IPS-15b (cell line): ENCODE data around the gene CNGA3.
"Not testable (repeated sequence)": the region's sequence is repeated elsewhere in the genome, so short reads cannot be mapped to it uniquely, and the experiment has no call there.

ENCODE experiments used
- H3K27me3 ChIP-seq: one replicate; pipeline ENCODE4 v1.6.1; 2013; ENCODE audit warnings: low read length; ENCODE audit not compliant: control insufficient read depth, insufficient read depth
- H3K36me3 ChIP-seq: one replicate; pipeline ENCODE4 v1.6.1; 2013; ENCODE audit warnings: low read length; ENCODE audit not compliant: control insufficient read depth, insufficient read depth
- H3K4me1 ChIP-seq: one replicate; pipeline ENCODE4 v1.6.1; 2013; ENCODE audit warnings: mild to moderate bottlenecking, low read length; ENCODE audit not compliant: control insufficient read depth, insufficient read depth
- H3K4me3 ChIP-seq: one replicate; pipeline ENCODE4 v1.5.1; 2013; ENCODE audit warnings: low read depth, low read length
- H3K9ac ChIP-seq: one replicate; pipeline ENCODE4 v1.6.1; 2013; ENCODE audit warnings: low read depth, mild to moderate bottlenecking, low read length
- H3K9me3 ChIP-seq: one replicate; pipeline ENCODE4 v1.6.1; 2013; ENCODE audit warnings: mild to moderate bottlenecking, low read length; ENCODE audit not compliant: control insufficient read depth, insufficient read depth

CNGA3 gene

DNA sequence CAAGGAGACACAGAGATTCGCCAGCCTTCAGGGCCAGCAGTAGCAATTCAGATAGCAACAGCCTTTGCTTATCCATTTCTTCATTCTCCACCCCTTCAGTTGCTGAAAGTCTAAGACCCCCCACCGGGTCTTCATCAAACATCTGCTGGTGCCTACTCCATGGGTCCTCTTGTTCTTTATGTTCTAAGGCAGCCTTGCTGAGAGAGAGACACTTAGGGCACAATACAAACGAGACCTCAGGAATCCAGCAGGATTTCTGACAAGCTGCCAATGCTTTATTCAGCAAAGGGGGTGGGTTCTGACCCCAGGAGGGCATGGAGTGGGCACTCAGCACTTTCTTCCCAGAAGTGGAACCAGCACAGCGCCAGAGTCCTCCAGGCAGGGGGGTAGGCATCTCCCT lies 36.2 kb upstream of the CNGA3 start:
- no peaks in the 10 kb centered on the region for H3K27me3 ChIP-seq
- no peaks in the 10 kb centered on the region for H3K9me3 ChIP-seq
- no peak overlapping the region for H3K4me3 ChIP-seq
- H3K4me1 ChIP-seq = peaks cover 4% of the 10 kb centered on the region
- H3K36me3 ChIP-seq = no peaks in the 10 kb centered on the region
- no peak overlapping the region for H3K9ac ChIP-seq

- Histone ChIP-seq H3K4me3 (no peak overlapping the region), H3K36me3 (no peaks in the 10 kb centered on the region), H3K27me3 (no peaks in the 10 kb centered on the region), H3K9ac (no peak overlapping the region), H3K4me1 (peaks cover 4% of the 10 kb centered on the region), H3K9me3 (no peaks in the 10 kb centered on the region)
These were observed 35.2 kb upstream of the CNGA3 start for GRCh38 chr2:98311090-98311489.

- H3K9me3 ChIP-seq = no peaks in the 10 kb centered on the region
These were observed 34.3 kb upstream of the CNGA3 start for GRCh38 chr2:98311771-98312545.

GRCh38 chr2:98313492-98314250 lies 32.6 kb upstream of the CNGA3 start:
- Histone ChIP-seq H3K9ac (no peak overlapping the region), H3K36me3 (no peaks in the 10 kb centered on the region), H3K9me3 (no peaks in the 10 kb centered on the region), H3K27me3 (no peaks in the 10 kb centered on the region), H3K4me1 (peaks cover 14% of the 10 kb centered on the region), H3K4me3 (no peak overlapping the region)

More at GRCh38 chr2:98311771-98312545, 34.3 kb upstream of the CNGA3 start:
- no peaks in the 10 kb centered on the region for H3K36me3 ChIP-seq
- no peak overlapping the region for H3K4me3 ChIP-seq
- no peak overlapping the region for H3K9ac ChIP-seq
- no peaks in the 10 kb centered on the region for H3K27me3 ChIP-seq
- H3K4me1 ChIP-seq = peaks cover 5% of the 10 kb centered on the region

- Histone ChIP-seq H3K4me1 (peaks cover 14% of the 10 kb centered on the region), H3K27me3 (no peaks in the 10 kb centered on the region), H3K9ac (no peak overlapping the region), H3K36me3 (no peaks in the 10 kb centered on the region), H3K9me3 (no peaks in the 10 kb centered on the region), H3K4me3 (no peak overlapping the region)
These were observed 32.0 kb upstream of the CNGA3 start for GRCh38 chr2:98314251-98314650.

GRCh38 chr2:98315957-98316356 lies 30.3 kb upstream of the CNGA3 start:
- H3K4me3 ChIP-seq = no peak overlapping the region
- H3K4me1 ChIP-seq = peaks cover 14% of the 10 kb centered on the region
- H3K27me3 ChIP-seq = no peaks in the 10 kb centered on the region
- H3K9ac ChIP-seq = no peak overlapping the region
- peaks cover 11% of the 10 kb centered on the region for H3K9me3 ChIP-seq
- H3K36me3 ChIP-seq = no peaks in the 10 kb centered on the region

- Histone ChIP-seq H3K9ac (no peak overlapping the region), H3K36me3 (no peaks in the 10 kb centered on the region)
These were observed 29.0 kb upstream of the CNGA3 start for GRCh38 chr2:98317214-98317613.

GRCh38 chr2:98320171-98320570 lies 26.1 kb upstream of the CNGA3 start:
- peaks cover 16% of the 10 kb centered on the region for H3K9me3 ChIP-seq
- H3K36me3 ChIP-seq, H3K9ac ChIP-seq, H3K4me3 ChIP-seq, H3K27me3 ChIP-seq: not testable (repeated sequence)
- H3K4me1 ChIP-seq = peaks cover 10% of the 10 kb centered on the region

More at GRCh38 chr2:98317214-98317613, 29.0 kb upstream of the CNGA3 start:
- peaks cover 14% of the 10 kb centered on the region for H3K4me1 ChIP-seq
- H3K9me3 ChIP-seq = peaks cover 12% of the 10 kb centered on the region
- H3K4me3 ChIP-seq = no peak overlapping the region
- H3K27me3 ChIP-seq = no peaks in the 10 kb centered on the region

GRCh38 chr2:98324181-98324580 lies 22.1 kb upstream of the CNGA3 start:
- no peak overlapping the region for H3K4me3 ChIP-seq

DNA sequence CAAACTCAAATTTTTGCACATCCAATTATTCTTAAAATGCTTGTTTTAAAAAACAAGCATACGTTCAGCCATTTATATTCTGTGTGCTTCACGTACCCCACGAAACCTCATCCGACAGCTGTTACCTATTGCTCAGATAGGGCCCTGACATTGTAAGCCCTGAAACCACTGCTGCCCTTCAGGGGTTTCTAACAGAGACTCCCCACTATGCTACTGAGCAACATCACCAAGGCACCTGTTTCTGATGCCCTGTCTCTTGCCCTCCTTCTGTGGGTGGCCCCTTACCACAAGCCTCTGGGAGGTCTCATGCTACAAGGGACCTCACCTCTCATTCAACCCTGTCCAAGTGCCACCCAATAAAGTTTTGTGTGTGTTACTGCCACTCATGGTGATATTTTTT lies 18.5 kb upstream of the CNGA3 start:
- H3K4me1 ChIP-seq = no peaks in the 10 kb centered on the region
- no peaks in the 10 kb centered on the region for H3K27me3 ChIP-seq
- no peaks in the 10 kb centered on the region for H3K9me3 ChIP-seq
- no peak overlapping the region for H3K4me3 ChIP-seq
- H3K36me3 ChIP-seq = no peaks in the 10 kb centered on the region
- no peak overlapping the region for H3K9ac ChIP-seq

More at GRCh38 chr2:98324181-98324580, 22.1 kb upstream of the CNGA3 start:
- peaks cover 16% of the 10 kb centered on the region for H3K9me3 ChIP-seq
- no peaks in the 10 kb centered on the region for H3K27me3 ChIP-seq
- no peaks in the 10 kb centered on the region for H3K36me3 ChIP-seq
- H3K4me1 ChIP-seq = no peaks in the 10 kb centered on the region
- no peak overlapping the region for H3K9ac ChIP-seq

DNA sequence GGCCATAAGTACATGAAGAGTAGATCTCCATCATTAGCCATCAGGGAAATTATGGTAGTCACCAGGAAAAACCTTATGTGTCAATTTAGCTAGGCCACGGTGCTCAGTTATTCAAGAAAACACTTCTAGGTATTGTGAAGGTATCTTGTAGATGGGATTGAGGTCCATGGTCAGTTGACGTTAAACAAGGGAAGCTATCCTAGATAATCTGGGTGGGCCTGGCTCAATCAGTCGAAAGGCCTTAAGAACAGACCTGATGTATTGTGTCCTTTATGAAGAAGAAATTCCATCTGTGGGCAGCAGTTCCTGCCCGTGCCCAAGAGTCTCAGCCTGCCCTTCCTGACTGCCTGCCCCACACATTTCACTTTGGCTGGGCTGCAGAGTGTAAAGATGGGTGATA lies 16.7 kb upstream of the CNGA3 start:
- H3K4me1 ChIP-seq = peaks cover 11% of the 10 kb centered on the region
- no peaks in the 10 kb centered on the region for H3K36me3 ChIP-seq
- H3K9ac ChIP-seq = no peak overlapping the region
- H3K4me3 ChIP-seq = no peak overlapping the region
- peaks cover 3% of the 10 kb centered on the region for H3K27me3 ChIP-seq
- no peaks in the 10 kb centered on the region for H3K9me3 ChIP-seq

- no peak overlapping the region for H3K9ac ChIP-seq
These were observed 13.3 kb upstream of the CNGA3 start for GRCh38 chr2:98332989-98333388.

More at GRCh38 chr2:98332989-98333388, 13.3 kb upstream of the CNGA3 start:
- Histone ChIP-seq H3K27me3 (peaks cover 12% of the 10 kb centered on the region), H3K9me3 (no peaks in the 10 kb centered on the region), H3K4me1 (peaks cover 20% of the 10 kb centered on the region), H3K4me3 (no peak overlapping the region), H3K36me3 (no peaks in the 10 kb centered on the region)
